Neural crest cell (in vitro differentiated cells): ENCODE data around the gene OPTC. TPM values are rescaled to one million over a fixed set of nuclear protein-coding genes. Genes with fewer than 3 reads are reported as not detected.
A peak's percentile ranks its signal among the peaks of the same experiment; 100 is the strongest.
"Not testable (repeated sequence)": the region's sequence is repeated elsewhere in the genome, so short reads cannot be mapped to it uniquely, and the experiment has no call there.

Experiments used
- DNase-seq: peaks from one replicate; pipeline ENCODE4 v3.0.0; 2021; ENCODE audit warnings: low read depth, mixed read lengths, low spot score
- H3K27ac Mint-ChIP-seq: one replicate; pipeline ENCODE4 v1.8.0; 2021; ENCODE audit warnings: mild to moderate bottlenecking, mixed read lengths; ENCODE audit not compliant: unreplicated experiment
- H3K27me3 Mint-ChIP-seq: 2 replicates; pipeline ENCODE4 v1.8.0; 2021; ENCODE audit warnings: low read depth, mild to moderate bottlenecking, mixed read lengths
- H3K36me3 Mint-ChIP-seq: 2 replicates; pipeline ENCODE4 v1.8.0; 2021; ENCODE audit warnings: low read depth, mild to moderate bottlenecking, mixed read lengths
- H3K4me1 Mint-ChIP-seq: 2 replicates; pipeline ENCODE4 v1.8.0; 2021; ENCODE audit warnings: mixed read lengths
- H3K4me3 Mint-ChIP-seq: one replicate; pipeline ENCODE4 v1.8.0; 2021; ENCODE audit warnings: mild to moderate bottlenecking, mixed read lengths
- H3K9me3 Mint-ChIP-seq: 2 replicates; pipeline ENCODE4 v1.8.0; 2021; ENCODE audit warnings: mixed read lengths
- long read RNA-seq: library from polyadenylated mRNA; unstranded; transcript quantifications from one replicate; pipeline ENCODE4 v2.0.0, GENCODE V29; 2020
- total RNA-seq: library from RNA; stranded (reverse); gene quantifications from 2 replicates; pipeline ENCODE4 v1.2.1, GENCODE V29; 2021
- TF ChIP-seq, protein P1 (sequence below): fragments of 200-600 bp; sonication (generic); conservative IDR thresholded peaks from 2 replicates; pipeline ENCODE4 v1.5.0; 2021; ENCODE audit warnings: antibody characterized with exemption, mild to moderate bottlenecking

Gene OPTC, protein sequence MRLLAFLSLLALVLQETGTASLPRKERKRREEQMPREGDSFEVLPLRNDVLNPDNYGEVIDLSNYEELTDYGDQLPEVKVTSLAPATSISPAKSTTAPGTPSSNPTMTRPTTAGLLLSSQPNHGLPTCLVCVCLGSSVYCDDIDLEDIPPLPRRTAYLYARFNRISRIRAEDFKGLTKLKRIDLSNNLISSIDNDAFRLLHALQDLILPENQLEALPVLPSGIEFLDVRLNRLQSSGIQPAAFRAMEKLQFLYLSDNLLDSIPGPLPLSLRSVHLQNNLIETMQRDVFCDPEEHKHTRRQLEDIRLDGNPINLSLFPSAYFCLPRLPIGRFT
- not detected in 2 replicates for total RNA-seq
- long read RNA-seq: 0 reads

DNA sequence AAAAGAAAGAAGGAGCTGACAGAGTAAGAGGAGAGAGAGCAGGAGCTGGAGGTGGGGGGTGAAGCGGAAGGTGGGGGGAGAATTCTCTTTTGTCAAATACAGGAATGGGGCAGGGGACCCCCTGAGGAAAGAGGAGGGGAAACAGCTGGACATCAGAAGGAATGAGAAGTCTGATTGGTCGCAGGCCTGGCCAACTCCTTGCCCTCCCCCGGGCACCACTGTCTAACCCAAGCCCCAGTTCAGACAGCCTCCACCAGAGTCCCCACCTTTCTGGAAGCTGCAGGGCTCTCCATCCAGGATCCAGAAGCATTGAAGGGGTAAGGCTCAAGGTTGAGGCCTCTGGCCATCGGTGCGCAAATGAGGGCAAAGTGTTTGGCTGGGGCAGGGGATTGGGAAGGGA lies at the start of gene OPTC:
Gene OPTC, plus strand, starts transcription at position 253 of the 400 bp plus-strand sequence. CDS start 1,853 bp downstream, outside the sequence.
- no peak for DNase-seq
- H3K4me3 Mint-ChIP-seq: no peak within 1 kb of the TSS
- TF ChIP-seq, protein P1, sequence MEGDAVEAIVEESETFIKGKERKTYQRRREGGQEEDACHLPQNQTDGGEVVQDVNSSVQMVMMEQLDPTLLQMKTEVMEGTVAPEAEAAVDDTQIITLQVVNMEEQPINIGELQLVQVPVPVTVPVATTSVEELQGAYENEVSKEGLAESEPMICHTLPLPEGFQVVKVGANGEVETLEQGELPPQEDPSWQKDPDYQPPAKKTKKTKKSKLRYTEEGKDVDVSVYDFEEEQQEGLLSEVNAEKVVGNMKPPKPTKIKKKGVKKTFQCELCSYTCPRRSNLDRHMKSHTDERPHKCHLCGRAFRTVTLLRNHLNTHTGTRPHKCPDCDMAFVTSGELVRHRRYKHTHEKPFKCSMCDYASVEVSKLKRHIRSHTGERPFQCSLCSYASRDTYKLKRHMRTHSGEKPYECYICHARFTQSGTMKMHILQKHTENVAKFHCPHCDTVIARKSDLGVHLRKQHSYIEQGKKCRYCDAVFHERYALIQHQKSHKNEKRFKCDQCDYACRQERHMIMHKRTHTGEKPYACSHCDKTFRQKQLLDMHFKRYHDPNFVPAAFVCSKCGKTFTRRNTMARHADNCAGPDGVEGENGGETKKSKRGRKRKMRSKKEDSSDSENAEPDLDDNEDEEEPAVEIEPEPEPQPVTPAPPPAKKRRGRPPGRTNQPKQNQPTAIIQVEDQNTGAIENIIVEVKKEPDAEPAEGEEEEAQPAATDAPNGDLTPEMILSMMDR: no peak
- H3K9me3 Mint-ChIP-seq: no peaks in the 10 kb centered on the region
- H3K27ac Mint-ChIP-seq: peak within 1 kb of the TSS; percentile 83
- H3K4me1 Mint-ChIP-seq: peaks cover 11% of the 10 kb centered on the region
- peaks cover 19% of the 10 kb centered on the region for H3K27me3 Mint-ChIP-seq
- H3K36me3 Mint-ChIP-seq: no peaks in the 10 kb centered on the region

DNA sequence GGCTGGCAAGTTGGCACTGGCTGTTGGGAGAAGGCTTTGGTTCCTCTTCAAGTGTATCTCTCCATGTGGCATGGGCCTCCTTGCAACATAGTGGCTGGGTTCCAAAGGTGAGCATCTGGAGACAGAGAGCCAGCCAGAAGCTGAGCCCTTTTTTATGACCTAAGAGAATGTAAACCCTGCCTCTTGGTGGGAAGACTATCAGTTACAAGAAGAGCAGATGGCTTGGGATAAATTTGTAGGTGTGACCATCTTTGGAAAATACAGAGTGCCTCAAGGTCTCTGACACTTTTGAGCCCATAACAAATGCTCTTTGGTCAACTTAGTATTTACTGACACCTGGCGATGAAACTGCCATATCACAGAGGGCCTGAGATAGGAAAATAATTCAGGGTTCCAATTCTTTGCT lies 49.8 kb upstream of the OPTC start:
- H3K4me1 Mint-ChIP-seq: peaks cover 20% of the 10 kb centered on the region
- DNase-seq: no peak
- no peaks in the 10 kb centered on the region for H3K9me3 Mint-ChIP-seq
- H3K27ac Mint-ChIP-seq: no peak overlapping the region
- no peaks in the 10 kb centered on the region for H3K36me3 Mint-ChIP-seq
- no peak overlapping the region for H3K4me3 Mint-ChIP-seq
- TF ChIP-seq, protein P1: no peak
- H3K27me3 Mint-ChIP-seq: peaks cover 18% of the 10 kb centered on the region

DNA sequence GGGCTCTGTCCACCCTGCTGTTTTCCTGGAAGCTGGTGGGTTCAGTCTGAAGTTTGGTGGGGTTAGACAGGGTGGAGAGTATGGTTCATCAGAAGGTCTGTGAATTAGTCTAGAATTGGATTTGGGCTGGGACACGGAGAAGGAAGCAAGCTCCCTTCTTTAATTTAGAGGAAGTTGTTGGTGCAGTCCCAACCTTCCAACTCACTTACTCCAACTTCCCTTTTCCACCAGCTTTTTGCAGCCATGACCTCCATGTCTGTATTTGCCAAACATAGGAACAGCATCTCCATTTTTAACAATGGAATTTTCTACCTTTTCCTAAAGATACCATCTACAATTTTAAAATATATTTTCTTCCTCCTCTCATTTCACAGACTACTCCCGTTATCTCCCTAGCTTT lies 46.8 kb upstream of the OPTC start:
- H3K27ac Mint-ChIP-seq: no peak overlapping the region
- no peaks in the 10 kb centered on the region for H3K9me3 Mint-ChIP-seq
- peaks cover 27% of the 10 kb centered on the region for H3K4me1 Mint-ChIP-seq
- no peak overlapping the region for H3K4me3 Mint-ChIP-seq
- no peaks in the 10 kb centered on the region for H3K36me3 Mint-ChIP-seq
- no peak for DNase-seq
- peaks cover 28% of the 10 kb centered on the region for H3K27me3 Mint-ChIP-seq
- TF ChIP-seq, protein P1: no peak

DNA sequence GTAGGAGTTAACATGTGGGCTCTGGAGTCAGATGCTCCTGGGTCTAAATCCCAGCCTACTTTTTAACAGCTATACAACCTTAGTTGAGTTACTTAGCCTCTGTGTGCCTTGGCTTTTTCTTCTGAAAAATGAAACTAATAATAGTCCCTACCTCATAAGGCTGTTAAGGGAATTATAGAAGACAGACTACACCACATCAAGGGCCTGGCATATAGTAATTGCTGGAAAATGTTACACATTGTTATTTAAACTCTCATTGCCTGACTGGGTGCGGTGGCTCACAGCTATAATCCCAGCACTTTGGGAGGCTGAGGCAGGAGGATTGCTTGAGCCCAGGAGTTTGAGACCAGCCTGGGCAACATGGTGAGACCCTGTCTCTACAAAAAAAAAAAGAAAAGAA lies 46.4 kb upstream of the OPTC start:
- not testable (repeated sequence) for H3K36me3 Mint-ChIP-seq, DNase-seq, H3K27ac Mint-ChIP-seq, H3K9me3 Mint-ChIP-seq, H3K4me3 Mint-ChIP-seq
- H3K27me3 Mint-ChIP-seq: peaks cover 27% of the 10 kb centered on the region
- peaks cover 23% of the 10 kb centered on the region for H3K4me1 Mint-ChIP-seq

DNA sequence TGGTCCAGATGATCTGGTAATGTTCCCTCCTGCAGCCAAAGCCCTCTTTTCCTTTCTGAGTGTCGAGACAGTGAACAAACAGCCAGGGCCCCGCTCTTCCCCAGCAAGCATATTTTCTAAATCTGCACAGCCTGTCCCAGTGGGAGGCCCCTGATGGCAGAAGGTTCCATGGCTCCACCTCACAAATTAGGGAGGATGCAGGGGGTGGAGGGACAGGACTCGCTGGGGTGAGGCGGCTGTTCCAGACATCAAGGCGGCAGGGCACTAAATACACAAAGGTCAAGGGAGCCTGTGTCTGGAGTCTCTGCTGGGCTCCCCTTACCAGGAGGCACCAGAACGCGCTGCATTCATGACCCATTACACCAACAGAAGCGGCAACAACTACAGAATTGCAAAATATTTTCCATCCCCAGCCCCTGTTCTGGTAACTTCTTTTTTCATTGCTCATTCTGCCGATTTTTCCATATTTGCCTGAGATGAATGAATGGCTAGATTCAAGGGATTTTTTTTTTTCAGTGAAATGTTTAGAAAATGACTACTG lies 45.4 kb upstream of the OPTC start:
- peak overlapping the region; percentile 13 for H3K4me3 Mint-ChIP-seq
- TF ChIP-seq, protein P1: no peak
- DNase-seq: no peak
- H3K27ac Mint-ChIP-seq: no peak overlapping the region
- H3K36me3 Mint-ChIP-seq: no peaks in the 10 kb centered on the region
- no peaks in the 10 kb centered on the region for H3K9me3 Mint-ChIP-seq
- H3K4me1 Mint-ChIP-seq: peaks cover 21% of the 10 kb centered on the region
- H3K27me3 Mint-ChIP-seq: peaks cover 19% of the 10 kb centered on the region

DNA sequence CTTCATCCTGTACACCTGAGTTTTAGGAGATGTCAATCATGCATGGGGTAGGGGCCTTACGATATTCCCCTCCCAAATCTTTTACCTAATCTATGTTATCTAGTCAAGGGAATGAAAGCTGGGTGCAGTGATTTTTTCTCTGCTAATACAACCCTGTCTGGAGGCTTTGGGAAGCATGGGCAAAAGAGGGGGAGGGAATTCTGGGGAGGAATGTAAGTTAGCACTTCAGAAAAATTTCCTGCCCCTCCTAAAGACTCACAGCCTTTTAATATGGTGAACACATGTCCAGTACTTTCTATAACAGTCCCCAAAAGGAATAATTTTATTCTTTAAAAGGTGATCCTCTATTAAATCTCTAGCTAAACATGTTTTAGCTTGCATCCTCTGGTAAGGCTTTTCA lies 44.0 kb upstream of the OPTC start:
- H3K9me3 Mint-ChIP-seq: no peaks in the 10 kb centered on the region
- peaks cover 19% of the 10 kb centered on the region for H3K27me3 Mint-ChIP-seq
- no peak for DNase-seq
- no peak overlapping the region for H3K27ac Mint-ChIP-seq
- TF ChIP-seq, protein P1: no peak
- H3K4me3 Mint-ChIP-seq: no peak overlapping the region
- no peaks in the 10 kb centered on the region for H3K36me3 Mint-ChIP-seq
- H3K4me1 Mint-ChIP-seq: peaks cover 21% of the 10 kb centered on the region
